Adipocyte (in vitro differentiated cells): Measurements from ENCODE around the gene RPL10A.
"Not testable (repeated sequence)": the region's sequence is repeated elsewhere in the genome, so short reads cannot be mapped to it uniquely, and the experiment has no call there.

Experiments used
- DNase-seq: peaks from one replicate; pipeline ENCODE4 v3.0.0-alpha.2; 2015; ENCODE audit warnings: low read depth
- H3K27me3 ChIP-seq: replicated peaks from 2 replicates; pipeline ENCODE4 v1.7.0; 2013; ENCODE audit warnings: mild to moderate bottlenecking, low read length, moderate library complexity; ENCODE audit not compliant: control insufficient read depth, insufficient read depth
- H3K36me3 ChIP-seq: 2 replicates; pipeline ENCODE4 v1.7.0; 2013; ENCODE audit warnings: low read length, mild to moderate bottlenecking, moderate library complexity; ENCODE audit not compliant: control insufficient read depth, insufficient read depth, severe bottlenecking
- H3K4me1 ChIP-seq: 2 replicates; pipeline ENCODE4 v1.7.0; 2013; ENCODE audit warnings: mild to moderate bottlenecking, low read length, moderate library complexity; ENCODE audit not compliant: control insufficient read depth, insufficient read depth
- H3K4me3 ChIP-seq: 2 replicates; pipeline ENCODE4 v1.7.0; 2013; ENCODE audit warnings: mild to moderate bottlenecking, low read length, moderate library complexity
- H3K9ac ChIP-seq: 2 replicates; pipeline ENCODE4 v1.7.0; 2013; ENCODE audit warnings: mild to moderate bottlenecking, low read length, moderate library complexity
- H3K9me3 ChIP-seq: 2 replicates; pipeline ENCODE4 v1.7.0; 2013; ENCODE audit warnings: mild to moderate bottlenecking, low read length, moderate library complexity; ENCODE audit not compliant: control insufficient read depth

Gene RPL10A

DNA sequence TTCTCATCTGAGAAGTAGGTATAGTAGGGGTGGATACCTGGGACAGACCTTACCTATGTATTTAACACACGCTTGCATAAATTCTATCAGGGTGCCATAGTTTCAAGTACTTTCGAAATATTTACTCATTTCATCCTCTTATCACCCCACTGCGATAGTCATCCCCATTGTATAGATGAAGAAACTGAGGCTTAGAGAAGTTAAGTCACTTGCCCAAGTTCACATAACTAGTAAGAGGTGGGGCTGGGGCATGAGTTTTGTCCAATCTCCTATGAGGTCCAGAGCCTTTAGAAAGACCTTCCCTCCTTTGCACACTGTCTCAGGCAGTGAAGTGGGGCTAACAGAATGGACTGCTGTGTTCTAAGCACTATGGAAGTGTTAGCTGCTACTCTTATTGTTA lies 38.3 kb downstream of the RPL10A start:
- DNase-seq = no peak
- Histone ChIP-seq H3K36me3 (no peaks in the 10 kb centered on the region), H3K27me3 (peaks cover 54% of the 10 kb centered on the region), H3K9me3 (peaks cover 3% of the 10 kb centered on the region), H3K9ac (no peak overlapping the region), H3K4me1 (peaks cover 3% of the 10 kb centered on the region), H3K4me3 (no peak overlapping the region)

DNA sequence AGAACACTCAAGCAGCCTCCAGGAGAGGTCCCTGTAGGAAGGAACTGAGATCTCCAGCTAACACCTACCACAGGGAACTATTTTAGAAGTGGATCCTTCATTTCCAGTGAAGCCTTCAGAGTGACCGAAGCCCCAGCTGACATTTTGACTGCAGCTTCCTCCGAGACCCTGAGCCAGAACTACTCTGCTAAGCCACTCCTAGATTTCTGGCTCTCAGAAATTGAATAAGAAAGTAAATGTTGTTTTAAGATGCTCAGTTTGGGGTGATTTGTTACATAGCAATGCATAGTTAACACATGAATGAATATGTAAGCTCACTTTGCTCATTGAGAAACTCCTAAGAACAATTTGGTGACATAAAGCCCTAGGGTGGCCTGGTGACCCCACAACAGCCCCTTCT lies 39.0 kb downstream of the RPL10A start:
- Histone ChIP-seq H3K9ac (no peak overlapping the region), H3K9me3 (peaks cover 3% of the 10 kb centered on the region), H3K27me3 (peaks cover 57% of the 10 kb centered on the region), H3K36me3 (no peaks in the 10 kb centered on the region), H3K4me3 (no peak overlapping the region), H3K4me1 (peaks cover 4% of the 10 kb centered on the region)
- peak; percentile 34 for DNase-seq

- peaks cover 64% of the 10 kb centered on the region for H3K27me3 ChIP-seq
- no peak overlapping the region for H3K9ac ChIP-seq
- no peak for DNase-seq
- H3K9me3 ChIP-seq = peaks cover 3% of the 10 kb centered on the region
- H3K4me1 ChIP-seq = peaks cover 4% of the 10 kb centered on the region
- no peak overlapping the region for H3K4me3 ChIP-seq
- no peaks in the 10 kb centered on the region for H3K36me3 ChIP-seq
Observed at GRCh38 chr6:35508027-35508426, 39.8 kb downstream of the RPL10A start.

- Histone ChIP-seq H3K9ac (no peak overlapping the region), H3K36me3 (no peaks in the 10 kb centered on the region), H3K9me3 (peaks cover 3% of the 10 kb centered on the region), H3K27me3 (peaks cover 64% of the 10 kb centered on the region), H3K4me3 (no peak overlapping the region), H3K4me1 (peaks cover 4% of the 10 kb centered on the region)
- no peak for DNase-seq
Observed at GRCh38 chr6:35508542-35508941, 40.3 kb downstream of the RPL10A start.

DNA sequence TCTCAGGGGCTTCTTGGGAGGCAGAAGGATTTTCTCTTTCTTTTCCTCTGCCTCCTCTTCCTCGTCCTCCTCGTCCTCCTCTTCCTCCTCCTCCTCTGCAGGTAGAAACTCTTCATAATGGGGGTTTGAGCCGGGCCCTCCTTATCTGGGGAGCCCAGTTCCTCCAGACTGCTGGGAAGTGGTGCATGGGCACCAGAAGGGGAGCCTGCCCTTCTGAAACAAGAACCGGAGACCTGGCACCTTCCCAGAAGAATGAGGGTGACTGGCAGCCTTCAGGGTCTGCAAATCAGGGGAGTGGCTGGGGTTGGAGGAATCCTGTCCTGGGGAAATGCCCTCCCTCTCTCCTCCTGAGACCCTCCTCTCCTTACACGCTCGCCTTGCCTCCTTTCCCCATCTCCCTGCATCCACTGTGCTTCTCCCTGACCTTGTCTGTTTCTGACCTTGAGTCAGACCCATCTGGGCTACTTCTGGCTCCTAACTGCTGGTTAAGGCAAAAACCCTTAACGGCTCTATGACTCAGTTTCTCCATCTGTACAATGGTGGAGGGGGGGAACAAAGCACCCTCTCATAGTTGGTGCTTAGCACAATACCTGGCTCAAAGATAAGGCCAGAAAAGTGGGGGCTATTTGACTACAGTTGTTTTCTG lies 42.8 kb downstream of the RPL10A start:
- Histone ChIP-seq H3K9ac (no peak overlapping the region), H3K4me1 (peaks cover 4% of the 10 kb centered on the region), H3K27me3 (peaks cover 45% of the 10 kb centered on the region), H3K9me3 (peaks cover 3% of the 10 kb centered on the region), H3K36me3 (no peaks in the 10 kb centered on the region), H3K4me3 (no peak overlapping the region)
- no peak for DNase-seq

- Histone ChIP-seq H3K27me3 (peaks cover 39% of the 10 kb centered on the region), H3K9me3 (peaks cover 3% of the 10 kb centered on the region), H3K4me3 (no peak overlapping the region), H3K4me1 (peaks cover 4% of the 10 kb centered on the region), H3K9ac (no peak overlapping the region), H3K36me3 (no peaks in the 10 kb centered on the region)
- DNase-seq = no peak
Observed at GRCh38 chr6:35511562-35511941, 43.4 kb downstream of the RPL10A start.

GRCh38 chr6:35512006-35512405 lies 43.8 kb downstream of the RPL10A start:
- no peak for DNase-seq
- no peak overlapping the region for H3K9ac ChIP-seq
- H3K9me3 ChIP-seq = no peaks in the 10 kb centered on the region
- H3K4me1 ChIP-seq = peaks cover 4% of the 10 kb centered on the region
- H3K36me3 ChIP-seq = no peaks in the 10 kb centered on the region
- H3K27me3 ChIP-seq = peaks cover 36% of the 10 kb centered on the region
- H3K4me3 ChIP-seq = no peak overlapping the region

- no peak within 1 kb of the TSS for H3K9ac ChIP-seq
- H3K4me1 ChIP-seq = peaks cover 4% of the 10 kb centered on the region
- DNase-seq = no peak
- H3K36me3 ChIP-seq = no peaks in the 10 kb centered on the region
- peaks cover 36% of the 10 kb centered on the region for H3K27me3 ChIP-seq
- no peak within 1 kb of the TSS for H3K4me3 ChIP-seq
- H3K9me3 ChIP-seq = no peaks in the 10 kb centered on the region
Observed at GRCh38 chr6:35512740-35513139, 44.5 kb downstream of the RPL10A start, which contains the start of gene TULP1. TSS of gene TULP1 (minus strand) at chr6:35512896. CDS start at chr6:35512858, 38 bp downstream.

DNA sequence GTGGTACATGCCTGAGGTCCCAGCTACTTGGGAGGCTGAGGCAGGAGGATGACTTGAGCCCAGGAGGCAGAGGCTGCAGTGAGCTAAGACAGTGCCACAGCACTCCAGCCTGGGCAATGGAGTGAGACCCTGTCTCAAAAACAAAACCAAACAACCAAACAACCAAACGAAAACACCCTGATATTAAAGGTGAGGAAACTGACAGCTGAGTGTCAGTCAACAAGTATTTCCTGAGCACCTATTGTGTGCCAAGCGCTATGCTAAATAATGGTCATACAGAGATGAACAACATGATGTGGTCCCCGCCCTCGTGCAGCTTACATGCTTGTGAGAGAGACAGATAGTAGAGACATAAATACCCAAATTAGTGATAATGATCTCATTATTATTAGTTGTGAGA lies 46.4 kb downstream of the RPL10A start:
- Histone ChIP-seq H3K9ac (no peak overlapping the region), H3K9me3 (no peaks in the 10 kb centered on the region), H3K4me3 (no peak overlapping the region), H3K36me3 (no peaks in the 10 kb centered on the region), H3K4me1 (peaks cover 4% of the 10 kb centered on the region), H3K27me3 (peaks cover 29% of the 10 kb centered on the region)
- no peak for DNase-seq

GRCh38 chr6:35515939-35516338 lies 47.7 kb downstream of the RPL10A start:
- not testable (repeated sequence) for DNase-seq, H3K9me3 ChIP-seq, H3K4me1 ChIP-seq, H3K9ac ChIP-seq, H3K36me3 ChIP-seq, H3K4me3 ChIP-seq
- H3K27me3 ChIP-seq = peaks cover 20% of the 10 kb centered on the region

DNA sequence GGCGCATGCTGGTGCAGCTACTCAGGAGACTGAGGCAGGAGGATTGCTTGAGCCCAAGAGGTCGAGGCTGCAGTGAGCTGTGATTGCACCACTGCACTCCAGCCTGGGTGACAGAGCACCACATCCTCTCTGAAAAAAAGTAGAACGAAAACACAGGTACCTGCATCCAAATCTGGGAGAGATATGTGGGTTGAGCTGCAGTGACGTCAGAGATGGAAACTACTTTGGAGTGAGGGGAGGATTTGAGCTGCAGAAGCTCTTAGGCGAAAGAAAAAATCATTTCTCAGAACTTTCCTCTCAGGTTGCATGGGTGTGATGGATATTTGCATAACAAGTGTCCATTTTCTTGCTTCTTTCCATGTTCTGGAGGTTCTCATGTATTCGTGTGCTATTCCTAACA lies 48.5 kb downstream of the RPL10A start:
- DNase-seq = no peak
- H3K9me3 ChIP-seq = no peaks in the 10 kb centered on the region
- H3K9ac ChIP-seq = no peak overlapping the region
- no peaks in the 10 kb centered on the region for H3K4me1 ChIP-seq
- H3K36me3 ChIP-seq = no peaks in the 10 kb centered on the region
- H3K27me3 ChIP-seq = peaks cover 19% of the 10 kb centered on the region
- H3K4me3 ChIP-seq = no peak overlapping the region

DNA sequence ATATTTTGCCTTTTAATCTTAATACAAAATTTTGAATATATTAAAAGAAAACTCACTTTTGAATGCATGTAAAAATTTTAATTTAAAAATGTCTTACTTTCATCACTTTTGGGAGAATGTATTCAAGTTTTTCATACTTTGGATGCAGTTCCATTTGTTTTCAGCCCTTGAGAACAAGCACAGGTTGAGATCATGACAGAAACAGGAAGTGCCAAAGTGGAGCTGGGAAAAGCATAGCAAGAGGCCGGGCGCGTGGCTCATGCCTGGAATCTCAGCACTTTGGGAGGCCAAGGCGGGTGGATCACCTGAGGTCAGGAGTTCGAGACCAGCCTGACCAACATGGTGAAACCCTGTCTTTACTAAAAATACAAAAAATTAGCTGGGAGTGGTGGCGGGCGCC lies 49.8 kb downstream of the RPL10A start:
- H3K9ac ChIP-seq = not testable (repeated sequence)

More for the DNA sequence above, 49.8 kb downstream of the RPL10A start:
- DNase-seq, H3K4me3 ChIP-seq, H3K4me1 ChIP-seq, H3K9me3 ChIP-seq, H3K36me3 ChIP-seq: not testable (repeated sequence)
- H3K27me3 ChIP-seq = peaks cover 21% of the 10 kb centered on the region
